Stromal cell of bone marrow (primary cell): ENCODE measurements around the gene KRTAP4-9.
A peak's percentile ranks its signal among the peaks of the same experiment; 100 is the strongest.
"Not testable (repeated sequence)": the region's sequence is repeated elsewhere in the genome, so short reads cannot be mapped to it uniquely, and the experiment has no call there.

Experiments used
- DNase-seq: peaks from one replicate; pipeline ENCODE4 v3.0.0-alpha.2; 2012; ENCODE audit warnings: low read depth

KRTAP4-9 gene

DNA sequence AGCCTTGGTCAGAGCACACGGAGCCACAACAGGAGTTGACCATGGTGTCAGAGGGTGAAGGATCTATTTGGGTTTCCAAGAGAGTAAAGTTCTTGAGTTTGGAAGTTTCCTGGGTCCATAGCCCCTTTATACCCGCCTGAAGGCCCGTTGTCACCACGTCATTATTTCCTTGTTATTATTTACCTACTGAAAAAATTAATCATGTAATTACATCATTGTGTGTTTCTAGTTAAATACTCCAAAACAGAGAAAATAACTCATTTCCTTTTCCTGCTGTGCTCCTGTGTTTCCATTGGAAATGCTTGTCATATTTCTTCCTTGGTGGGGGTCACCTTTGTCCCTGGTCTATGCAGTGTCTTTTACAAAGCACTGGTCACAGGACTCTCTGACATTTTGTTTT lies 7.1 kb upstream of the KRTAP4-9 start, which contains the start of gene KRTAP4-8:
Gene KRTAP4-8, minus strand, starts transcription at position 101 of the 400 bp plus-strand sequence. Its CDS starts 58 bp downstream, at position 43.
- DNase-seq = no peak

DNA sequence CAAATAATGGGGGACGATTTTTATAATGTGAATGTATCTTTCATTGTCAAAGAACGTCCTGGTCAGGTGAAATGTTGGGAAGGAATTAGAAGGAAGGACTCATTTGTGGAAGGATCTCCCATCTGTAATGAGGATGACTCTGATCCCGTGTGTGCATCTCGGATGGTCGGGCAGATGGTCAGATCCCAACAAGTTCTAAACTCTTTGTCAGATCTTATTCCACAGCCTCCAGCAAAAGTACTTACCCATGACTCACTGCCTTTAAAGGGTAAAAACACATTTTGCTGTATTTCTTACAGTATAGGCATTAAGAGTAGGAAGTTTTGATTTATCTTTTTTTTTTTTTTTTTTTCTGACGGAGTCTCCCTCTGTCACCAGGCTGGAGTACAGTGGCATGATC lies 6.7 kb upstream of the KRTAP4-9 start:
- no peak for DNase-seq

DNA sequence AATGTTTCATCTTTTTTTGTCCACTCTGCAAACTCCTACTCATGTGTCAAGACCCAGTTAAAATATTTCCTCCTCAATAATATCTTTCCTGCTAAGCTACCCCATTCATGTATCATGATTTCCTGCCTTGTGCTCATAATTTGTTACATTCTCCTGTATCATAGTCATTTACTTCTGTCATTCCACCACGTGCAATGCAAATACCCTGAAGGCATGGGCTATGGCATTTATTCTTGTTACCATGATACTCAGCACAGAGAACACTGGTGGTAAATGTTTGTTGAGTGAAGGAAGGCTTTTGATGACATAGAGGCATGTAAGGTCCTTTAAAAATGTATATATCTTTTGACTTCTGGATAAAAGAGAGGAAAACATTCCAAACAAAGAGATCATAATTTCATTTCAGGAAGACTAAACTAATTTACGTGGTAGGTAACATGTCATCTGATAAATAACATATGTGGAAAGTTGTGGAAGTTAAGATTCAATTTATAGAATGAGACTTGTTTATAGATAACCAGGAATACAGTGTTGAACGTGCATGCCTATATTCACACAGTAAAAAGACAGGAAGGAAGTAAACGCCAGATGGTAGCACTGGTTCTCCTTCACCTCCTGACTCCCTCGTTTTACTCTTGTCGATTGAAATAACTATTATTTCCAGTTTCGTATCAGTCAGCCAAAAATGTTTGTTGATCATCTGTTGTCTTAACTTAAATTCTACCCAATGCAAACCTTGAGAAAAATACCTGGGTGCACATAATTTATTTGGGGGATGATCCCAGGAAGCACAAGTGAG lies 5.3 kb upstream of the KRTAP4-9 start:
- DNase-seq = peak; percentile 18

DNA sequence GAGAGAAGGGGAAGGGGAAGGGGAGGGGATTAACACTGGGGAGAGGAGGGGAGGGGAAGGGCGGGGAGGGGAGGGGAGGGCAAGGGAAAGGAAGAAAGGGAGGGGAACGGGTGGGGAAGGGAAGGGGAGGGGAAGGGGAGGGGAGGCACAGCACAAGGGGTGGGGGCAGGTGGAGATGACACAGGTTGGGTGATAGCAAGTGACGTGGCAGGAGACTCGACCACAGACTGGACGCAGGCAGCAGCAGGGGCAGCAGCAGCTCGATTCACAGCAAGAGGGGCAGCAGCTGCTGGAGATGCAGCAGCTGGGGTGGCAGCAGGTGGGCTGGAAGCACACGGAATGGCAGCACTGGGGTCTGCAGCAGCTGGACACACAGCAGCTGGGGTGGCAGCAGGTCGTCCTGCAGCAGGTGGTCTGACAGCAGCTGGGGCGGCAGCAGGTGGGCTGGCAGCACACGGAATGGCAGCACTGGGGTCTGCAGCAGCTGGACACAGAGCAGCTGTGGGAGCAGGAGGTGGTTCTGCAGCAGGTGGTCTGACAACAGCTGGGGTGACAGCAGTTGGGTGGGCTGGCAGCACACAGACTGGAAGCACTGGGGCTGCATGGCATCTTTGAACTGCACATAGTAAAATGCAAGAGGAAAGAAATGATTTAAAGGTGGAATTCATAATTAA lies 3.5 kb upstream of the KRTAP4-9 start, which contains the start of gene KRTAP4-16:
Gene KRTAP4-16, minus strand, starts transcription at position 624 of the 674 bp plus-strand sequence. Its CDS starts 0 bp downstream, at position 624.
- DNase-seq = no peak

DNA sequence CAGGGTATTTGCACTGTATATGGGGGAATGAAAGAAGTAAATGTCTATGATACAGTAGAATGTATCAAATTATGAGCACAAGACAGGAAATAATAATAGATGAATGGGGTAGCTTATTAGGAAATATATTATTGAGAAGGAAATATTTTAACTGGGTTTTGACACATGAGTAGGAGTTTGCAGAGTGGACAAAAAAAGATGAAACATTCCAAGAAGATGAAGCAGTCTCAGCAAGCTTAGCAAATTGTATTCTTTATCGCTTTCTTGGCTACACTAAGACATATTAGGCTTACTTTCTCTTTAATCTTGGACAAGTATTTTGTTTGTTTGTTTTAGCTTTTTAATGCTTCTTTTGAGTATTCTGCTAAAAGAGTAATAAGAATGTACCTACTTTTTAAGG lies 1.3 kb upstream of the KRTAP4-9 start:
- no peak for DNase-seq

DNA sequence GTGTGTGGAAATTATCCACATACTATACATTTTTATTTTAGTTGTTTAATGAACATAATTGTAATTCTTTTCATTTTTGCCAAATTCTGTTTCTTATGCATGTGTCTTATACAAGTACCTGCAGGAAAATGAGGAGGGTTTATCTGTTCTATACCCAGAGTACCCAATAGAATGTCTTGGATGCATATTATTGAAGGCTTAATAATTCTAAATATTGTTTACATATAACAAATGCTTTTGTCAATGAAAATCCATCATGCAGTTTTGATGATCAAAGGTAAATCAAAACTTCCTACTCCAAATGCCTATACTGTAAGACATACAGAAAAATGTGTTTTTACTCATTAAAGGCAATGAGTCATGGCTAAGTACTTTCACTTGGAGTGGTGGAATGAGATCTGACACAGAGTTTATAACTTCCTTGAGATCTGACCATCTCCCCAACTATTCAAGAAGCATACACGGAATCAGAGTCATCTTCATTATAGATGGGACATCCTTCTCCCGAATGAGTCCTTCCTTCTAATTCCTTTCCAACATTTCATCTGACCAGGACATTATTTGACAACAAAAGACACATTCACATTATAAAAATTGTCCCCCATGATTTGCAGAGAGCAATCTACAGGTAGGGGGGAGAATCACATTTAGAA lies 677 bp upstream of the KRTAP4-9 start:
- DNase-seq = peak; percentile 16

DNA sequence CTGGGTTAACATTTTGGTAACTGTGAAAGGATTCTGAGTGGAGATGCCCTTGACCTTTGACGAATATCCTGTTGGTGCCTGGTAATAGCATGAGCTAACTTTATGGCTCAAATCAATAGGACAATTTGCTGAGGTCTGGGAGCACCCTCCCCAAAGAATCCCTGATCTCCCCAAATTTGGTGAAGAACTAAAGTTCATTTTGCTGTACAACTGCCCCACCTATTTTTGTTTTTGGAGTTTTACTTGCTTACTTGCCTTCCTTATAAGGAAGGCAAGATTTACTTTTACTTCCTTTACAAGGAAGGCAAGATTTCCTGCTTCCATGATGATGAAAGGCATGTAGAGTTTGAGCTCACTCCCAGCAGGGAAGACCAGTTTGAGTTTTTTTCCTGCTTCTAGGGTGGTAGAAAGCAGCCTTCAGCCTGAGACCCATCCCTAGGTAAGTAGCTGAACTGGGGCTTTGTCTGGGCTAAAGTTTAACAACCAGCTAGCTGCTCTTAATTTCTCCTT lies 2.8 kb downstream of the KRTAP4-9 start:
- DNase-seq = no peak

DNA sequence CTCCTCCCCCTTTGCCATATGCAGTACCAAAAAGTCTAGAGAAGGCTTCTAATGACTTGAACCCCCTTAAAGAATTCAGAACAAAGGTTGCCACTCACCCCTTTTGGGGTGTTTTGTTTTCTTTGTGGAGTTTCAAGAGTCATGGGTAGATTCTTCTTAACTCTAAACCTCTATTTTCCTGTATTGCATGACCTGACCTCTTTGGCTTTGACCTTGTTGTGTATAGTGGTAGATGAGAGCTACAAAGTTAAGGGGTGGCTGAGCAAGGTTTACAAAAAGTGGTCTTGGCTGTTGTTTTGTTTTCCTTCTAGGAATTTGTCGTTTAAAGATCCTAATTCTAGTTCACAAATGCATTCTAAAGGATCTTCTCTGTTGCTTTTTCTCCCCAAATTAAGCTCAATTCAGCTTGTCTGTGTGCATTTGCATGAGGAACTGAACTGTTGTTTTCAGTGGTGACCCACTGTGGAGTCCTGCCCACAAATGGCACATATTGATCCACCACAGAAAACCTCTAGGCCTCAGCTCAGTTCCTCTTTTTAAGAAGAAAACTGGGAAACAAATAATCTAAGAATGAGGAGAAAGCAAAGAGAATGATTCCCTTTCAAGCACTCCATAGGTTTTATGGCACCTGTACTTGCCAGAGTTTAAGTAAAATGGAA lies 3.7 kb downstream of the KRTAP4-9 start:
- not testable (repeated sequence) for DNase-seq

DNA sequence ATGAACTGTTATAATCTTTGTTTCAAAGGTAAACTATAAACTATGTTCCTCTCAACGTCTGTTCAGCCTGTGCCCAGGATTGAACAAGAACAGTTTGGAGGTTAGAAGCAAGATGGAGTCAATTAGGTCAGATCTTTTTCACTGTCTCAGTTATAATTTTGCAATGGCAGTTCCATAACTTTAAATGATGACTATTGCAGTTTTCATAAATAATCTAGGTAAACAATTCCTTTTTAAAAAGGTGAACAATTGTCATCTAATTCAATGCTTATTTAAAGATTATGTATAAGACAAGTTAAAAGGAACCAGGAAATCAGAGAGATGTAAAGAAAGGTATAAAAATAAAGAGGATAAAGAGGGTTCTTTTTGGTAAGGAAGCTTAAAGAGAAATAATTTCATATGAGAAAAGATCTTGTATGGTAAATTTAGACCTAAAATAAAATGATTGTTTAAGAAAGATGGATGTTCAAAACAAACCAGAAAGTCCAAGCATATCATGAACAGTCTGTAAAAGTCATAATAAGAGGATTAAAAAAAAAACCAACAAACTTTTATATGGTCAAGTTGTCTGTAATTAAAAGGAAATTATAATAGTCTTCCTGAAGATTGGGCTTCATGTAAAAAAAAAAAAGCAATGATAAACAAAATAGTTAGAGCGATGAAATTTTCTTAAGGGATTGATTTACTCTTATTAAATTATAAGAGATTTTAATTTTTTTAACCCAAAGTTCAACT lies 6.1 kb downstream of the KRTAP4-9 start:
- no peak for DNase-seq

DNA sequence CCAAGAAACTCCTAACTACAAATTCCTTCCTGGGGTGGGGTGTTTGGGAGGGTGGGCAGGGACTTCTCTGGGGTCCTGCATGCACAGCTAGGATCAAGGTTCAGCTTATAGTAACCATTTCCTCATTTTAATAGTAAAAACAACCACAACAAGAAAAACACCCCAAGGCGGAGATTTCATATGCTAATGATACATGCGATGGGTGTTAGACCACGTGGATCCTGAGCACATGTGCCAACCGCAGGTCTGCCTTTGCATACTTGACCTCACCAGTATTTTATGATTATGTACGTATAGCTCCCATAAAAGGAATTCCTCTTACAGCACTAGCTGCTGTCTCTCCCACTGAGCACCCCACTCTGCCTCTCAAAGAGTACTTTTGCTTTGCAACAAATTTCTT lies 11.1 kb downstream of the KRTAP4-9 start:
- DNase-seq = no peak

DNA sequence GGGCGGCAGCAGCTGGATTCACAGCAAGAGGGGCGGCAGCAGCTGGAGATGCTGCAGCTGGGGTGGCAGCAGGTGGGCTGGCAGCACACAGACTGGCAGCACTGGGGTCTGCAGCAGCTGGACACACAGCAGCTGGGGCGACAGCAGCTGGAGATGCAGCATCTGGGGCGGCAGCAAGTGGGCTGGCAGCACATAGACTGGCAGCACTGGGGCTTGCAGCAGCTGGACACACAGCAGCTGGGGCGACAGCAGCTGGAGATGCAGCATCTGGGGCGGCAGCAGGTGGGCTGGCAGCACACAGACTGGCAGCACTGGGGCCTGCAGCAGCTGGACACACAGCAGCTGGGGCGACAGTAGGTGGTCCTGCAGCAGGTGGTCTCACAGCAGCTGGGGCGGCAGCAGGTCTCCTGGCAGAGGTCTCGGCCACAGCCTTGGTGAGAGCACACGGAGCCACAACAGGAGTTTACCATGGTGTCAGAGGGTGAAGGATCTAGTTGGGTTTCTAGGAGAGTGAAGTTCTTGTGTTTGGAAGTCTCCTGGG lies 12.7 kb downstream of the KRTAP4-9 start, which contains the start of gene KRTAP4-11:
Gene KRTAP4-11, minus strand, starts transcription at position 528 of the 541 bp plus-strand sequence. Its CDS starts 58 bp downstream, at position 470.
- not testable (repeated sequence) for DNase-seq

DNA sequence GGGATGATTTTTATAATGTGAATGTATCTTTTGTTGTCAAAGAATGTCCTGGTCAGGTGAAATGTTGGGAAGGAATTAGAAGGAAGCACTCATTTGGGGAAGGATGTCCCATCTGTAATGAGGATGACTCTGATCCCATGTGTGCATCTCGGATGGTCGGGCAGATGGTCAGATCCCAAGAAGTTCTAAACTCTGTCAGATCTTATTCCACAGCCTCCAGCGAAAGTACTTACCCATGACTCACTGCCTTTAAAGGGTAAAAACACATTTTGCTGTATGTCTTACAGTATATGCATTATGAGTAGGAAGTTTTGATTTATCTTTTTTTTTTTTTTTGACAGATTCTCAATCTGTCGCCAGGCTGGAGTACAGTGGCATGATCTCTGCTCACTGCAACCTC lies 13.5 kb downstream of the KRTAP4-9 start:
- DNase-seq = no peak

DNA sequence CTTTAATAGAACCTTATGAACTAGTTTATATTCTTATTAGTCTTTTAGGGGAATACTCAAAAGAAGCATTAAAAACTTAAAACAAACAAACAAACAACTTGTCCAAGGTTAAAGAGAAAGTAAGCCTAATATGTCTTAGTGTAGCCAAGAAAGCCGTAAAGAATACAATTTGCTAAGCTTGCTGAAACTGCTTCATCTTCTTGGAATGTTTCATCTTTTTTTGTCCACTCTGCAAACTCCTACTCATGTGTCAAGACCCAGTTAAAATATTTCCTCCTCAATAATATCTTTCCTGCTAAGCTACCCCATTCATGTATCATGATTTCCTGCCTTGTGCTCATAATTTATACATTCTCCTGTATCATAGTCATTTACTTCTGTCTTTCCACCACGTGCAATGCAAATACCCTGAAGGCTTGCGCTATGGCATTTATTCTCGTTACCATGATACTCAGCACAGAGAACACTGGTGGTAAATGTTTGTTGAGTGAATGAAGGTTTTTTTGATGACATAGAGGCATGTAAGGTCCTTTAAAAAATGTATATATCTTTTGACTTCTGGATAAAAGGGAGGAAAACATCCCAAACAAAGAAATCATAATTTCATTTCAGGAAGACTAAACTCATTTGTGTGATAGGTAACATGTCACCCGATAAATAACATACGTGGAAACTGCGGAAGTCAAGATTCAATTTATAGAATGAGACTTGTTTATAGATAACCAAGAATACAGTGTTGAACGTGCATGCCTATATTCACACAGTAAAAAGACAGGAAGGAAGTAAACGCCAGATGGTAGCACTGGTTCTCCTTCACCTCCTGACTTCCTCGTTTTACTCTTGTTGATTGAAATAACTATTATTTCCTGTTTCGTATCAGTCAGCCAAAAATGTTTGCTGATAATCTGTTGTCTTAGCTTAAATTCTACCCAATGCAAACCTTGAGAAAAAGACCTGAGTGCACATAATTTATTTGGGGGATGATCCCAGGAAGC lies 14.8 kb downstream of the KRTAP4-9 start:
- DNase-seq = not testable (repeated sequence)

DNA sequence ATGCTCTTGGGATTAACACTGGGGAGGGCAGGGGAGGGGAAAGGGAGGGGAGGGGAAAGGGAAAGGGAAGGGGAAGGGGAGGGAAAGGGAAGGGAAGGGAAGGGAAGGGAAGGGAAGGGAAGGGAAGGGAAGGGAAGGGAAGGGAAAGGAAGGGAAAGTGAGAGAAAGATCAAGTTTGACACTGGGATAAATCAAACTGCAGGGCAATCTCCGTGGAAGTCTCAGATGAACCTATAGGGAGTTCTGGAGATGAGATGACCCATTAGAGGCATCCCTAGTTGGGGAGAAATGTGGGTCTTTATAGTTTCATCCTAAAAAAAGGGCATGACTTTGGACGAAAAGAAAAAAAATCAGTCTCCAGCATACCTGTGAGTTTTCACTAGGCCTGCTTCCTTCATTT lies 16.6 kb downstream of the KRTAP4-9 start:
- no peak for DNase-seq

DNA sequence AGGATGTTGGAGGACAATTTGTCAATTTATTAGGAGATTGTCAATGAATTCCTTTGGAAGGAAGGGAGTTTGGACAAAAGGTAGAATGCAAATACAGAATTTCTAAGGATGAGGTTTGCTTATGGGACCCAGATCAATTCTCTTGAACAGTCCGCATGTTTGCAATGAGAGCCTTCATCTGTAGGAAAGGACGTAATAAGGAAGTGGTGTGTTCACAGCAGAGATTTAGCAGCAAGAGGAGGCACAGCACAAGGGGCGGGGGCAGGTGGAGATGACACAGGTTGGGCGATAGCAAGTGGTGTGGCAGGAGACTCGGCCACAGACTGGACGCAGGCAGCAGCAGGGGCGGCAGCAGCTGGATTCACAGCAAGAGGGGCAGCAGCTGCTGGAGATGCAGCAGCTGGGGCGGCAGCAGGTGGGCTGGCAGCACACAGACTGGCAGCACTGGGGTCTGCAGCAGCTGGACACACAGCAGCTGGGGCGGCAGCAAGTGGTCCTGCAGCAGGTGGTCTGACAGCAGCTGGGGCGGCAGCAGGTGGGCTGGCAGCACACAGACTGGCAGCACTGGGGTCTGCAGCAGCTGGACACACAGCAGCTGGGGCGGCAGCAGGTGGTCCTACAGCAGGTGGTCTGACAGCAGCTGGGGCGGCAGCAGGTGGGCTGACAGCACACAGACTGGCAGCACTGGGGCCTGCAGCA lies 18.3 kb downstream of the KRTAP4-9 start:
- DNase-seq = not testable (repeated sequence)

DNA sequence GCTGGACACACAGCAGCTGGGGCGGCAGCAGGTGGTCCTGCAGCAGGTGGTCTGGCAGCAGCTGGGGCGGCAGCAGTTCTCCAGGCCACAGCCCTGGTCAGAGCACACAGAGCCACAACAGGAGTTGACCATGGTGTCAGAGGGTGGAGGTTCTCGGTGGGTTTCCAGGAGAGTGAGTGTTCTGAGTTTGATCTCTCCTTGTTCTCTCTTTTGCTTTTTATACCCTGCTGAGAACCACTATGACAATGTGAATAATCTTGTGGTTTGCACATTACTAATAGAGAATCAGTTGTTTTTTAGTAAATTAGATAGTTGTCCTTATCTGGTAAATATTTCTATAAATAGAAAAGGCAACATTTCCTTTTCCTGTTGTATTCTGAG lies 18.8 kb downstream of the KRTAP4-9 start, which contains the start of gene KRTAP4-12:
Gene KRTAP4-12, minus strand, starts transcription at position 192 of the 381 bp plus-strand sequence. Its CDS starts 60 bp downstream, at position 132.
- not testable (repeated sequence) for DNase-seq

DNA sequence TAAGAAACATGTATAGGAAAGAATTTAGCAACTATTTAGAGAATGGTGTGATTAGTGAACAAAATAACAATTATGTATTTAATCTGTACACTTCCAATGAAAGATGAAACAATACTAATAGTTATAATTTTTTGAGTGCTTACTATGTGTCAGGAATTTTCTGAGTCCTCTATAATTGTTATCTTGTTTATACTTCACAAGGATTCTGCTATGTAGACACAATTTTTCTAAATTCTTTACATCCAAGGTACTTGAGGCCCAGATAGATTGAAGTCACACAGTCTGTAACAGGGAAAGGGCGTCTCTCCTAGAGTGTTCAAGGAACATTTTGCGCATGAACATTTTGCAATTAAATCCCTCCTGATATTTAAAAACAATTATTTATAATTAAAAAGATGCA lies 19.9 kb downstream of the KRTAP4-9 start:
- DNase-seq = no peak

DNA sequence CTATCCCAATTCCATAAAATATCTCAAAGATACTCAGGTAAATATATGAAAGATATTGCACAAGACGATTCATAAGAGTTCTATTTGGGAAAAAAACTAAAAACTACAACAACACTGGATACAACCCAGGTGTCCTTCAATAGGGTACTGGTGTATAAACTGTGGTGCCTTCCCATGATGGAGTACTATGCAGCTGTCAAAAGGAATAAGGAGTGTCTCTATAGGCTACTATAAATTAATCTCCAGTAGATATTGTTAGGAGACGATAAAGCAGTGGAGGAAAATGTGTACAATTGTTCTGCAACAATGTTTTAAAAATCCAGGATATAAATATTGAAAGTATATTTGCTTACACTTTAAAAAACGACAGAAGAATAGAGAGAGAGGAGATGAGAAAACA lies 21.2 kb downstream of the KRTAP4-9 start:
- no peak for DNase-seq

DNA sequence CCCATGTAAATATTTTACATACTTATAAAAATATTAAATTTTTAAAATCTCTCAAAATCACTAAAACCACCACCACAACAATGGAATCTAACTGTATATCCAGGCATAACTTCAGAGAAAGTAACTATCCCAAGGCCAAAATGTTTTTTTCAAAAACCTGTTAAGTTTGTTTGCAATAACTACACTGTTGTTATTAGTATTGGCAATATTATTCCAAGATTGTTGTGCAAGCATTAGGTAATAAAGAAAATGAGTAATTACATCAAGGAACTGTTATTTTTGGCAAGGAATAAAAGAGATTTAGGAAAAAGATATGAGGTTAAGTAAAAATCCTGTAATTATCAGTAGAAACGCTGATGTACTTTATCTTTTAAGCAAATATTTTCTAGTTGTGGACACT lies 22.2 kb downstream of the KRTAP4-9 start:
- DNase-seq = no peak
